ENCODE measurements around the gene CCL16. TPM values are rescaled to one million over a fixed set of nuclear protein-coding genes. Genes with fewer than 3 reads are reported as not detected.

The CCL16 gene
- not detected for total RNA-seq
- under 1 TPM in 1 of 3 donors, not detected in 2; 0.04 TPM for polyA plus RNA-seq
- long read RNA-seq, donor 1, result 0 reads
- long read RNA-seq, donor 2, result 0 reads

GRCh38 chr17:35981246-35981645 lies at the start of gene CCL16:
TSS of gene CCL16 (minus strand) at chr17:35981497. CDS start at chr17:35981420, 77 bp downstream.
- Histone ChIP-seq H3K27ac (no peak within 1 kb of the TSS), H3K27me3 (ENCODE audit: insufficient read depth in 3 of 3, low read length in 2 of 3) (peaks cover 0 to 3% (median 2%) of the 10 kb centered on the region in 3 donors), H3K36me3 (ENCODE audit: insufficient read depth in 1 of 2, low read depth in 1 of 2) (no peaks in the 10 kb centered on the region), H3K9me3 (no peaks in the 10 kb centered on the region), H3K4me1 (no peaks in the 10 kb centered on the region), H3K4me3 (no peak within 1 kb of the TSS)
- ATAC-seq, result no peak
- no peak for TF ChIP-seq CTCF (IDR thresholded peaks at IDR 0.05)
- intact Hi-C loops (cut with DNase I), result no loop called here
- 80 to 85% (median 83%) methylated on average over 12 of the region's 12 CpGs for WGBS, 3 donors
- no peak for DNase-seq

- intact Hi-C loops (cut with DNase I), result no loop called here
- no peak for ATAC-seq
- H3K27ac ChIP-seq, result no peak overlapping the region
- no peak for TF ChIP-seq CTCF (IDR thresholded peaks at IDR 0.05)
- H3K9me3 ChIP-seq, result no peaks in the 10 kb centered on the region
- peaks cover 0 to 2% (median 0%) of the 10 kb centered on the region in 3 donors for H3K27me3 ChIP-seq (ENCODE audit: insufficient read depth in 3 of 3, low read length in 2 of 3)
- H3K4me1 ChIP-seq, result no peaks in the 10 kb centered on the region
- 82 to 87% (median 85%) methylated on average over 1 of the region's 1 CpG for whole genome bisulfite sequencing, 3 donors
- H3K4me3 ChIP-seq, result no peak overlapping the region
- no peaks in the 10 kb centered on the region for H3K36me3 ChIP-seq (ENCODE audit: insufficient read depth in 1 of 2, low read depth in 1 of 2)
- no peak for DNase-seq
Measured at GRCh38 chr17:36030956-36031355, 49.7 kb upstream of the CCL16 start.

GRCh38 chr17:36027761-36028160 lies 46.5 kb upstream of the CCL16 start:
- ATAC-seq (no peak), DNase-seq (no peak)
- no peaks in the 10 kb centered on the region for H3K9me3 ChIP-seq
- intact Hi-C loops (cut with DNase I), result no loop called here
- H3K4me1 ChIP-seq, result no peaks in the 10 kb centered on the region
- no peak overlapping the region for H3K4me3 ChIP-seq
- 55 to 60% (median 59%) methylated on average over 4 of the region's 4 CpGs for WGBS, 3 donors
- H3K36me3 ChIP-seq (ENCODE audit: insufficient read depth in 1 of 2, low read depth in 1 of 2), result no peaks in the 10 kb centered on the region
- no peak overlapping the region for H3K27ac ChIP-seq
- TF ChIP-seq CTCF (IDR thresholded peaks at IDR 0.05), result no peak
- H3K27me3 ChIP-seq (ENCODE audit: insufficient read depth in 3 of 3, low read length in 2 of 3), result peaks cover 0 to 2% (median 0%) of the 10 kb centered on the region in 3 donors

GRCh38 chr17:36024106-36024869 lies 43.0 kb upstream of the CCL16 start:
- DNase-seq (no peak), ATAC-seq (no peak)
- Histone ChIP-seq H3K9me3 (no peaks in the 10 kb centered on the region), H3K27me3 (ENCODE audit: insufficient read depth in 3 of 3, low read length in 2 of 3) (peaks cover 0 to 2% (median 0%) of the 10 kb centered on the region in 3 donors), H3K36me3 (ENCODE audit: insufficient read depth in 1 of 2, low read depth in 1 of 2) (no peaks in the 10 kb centered on the region), H3K27ac (no peak overlapping the region), H3K4me3 (no peak overlapping the region), H3K4me1 (no peaks in the 10 kb centered on the region)
- no peak for TF ChIP-seq CTCF (IDR thresholded peaks at IDR 0.05)
- intact Hi-C loops (cut with DNase I), result no loop called here
- 77 to 85% (median 83%) methylated on average over 6 of the region's 6 CpGs for WGBS, 3 donors

All from psoas muscle (tissue), 8 donors.